HG02970 (cell line): ENCODE measurements around the gene SPRN.

Source experiments
- ATAC-seq: cut with Tn5 transposase; IDR thresholded peaks from one replicate; pipeline ENCODE4 v1.9.1; 2021; ENCODE audit warnings: mild to moderate bottlenecking, moderate library complexity, moderate number of reproducible peaks; ENCODE audit not compliant: unreplicated experiment, low FRiP score

Gene SPRN

DNA sequence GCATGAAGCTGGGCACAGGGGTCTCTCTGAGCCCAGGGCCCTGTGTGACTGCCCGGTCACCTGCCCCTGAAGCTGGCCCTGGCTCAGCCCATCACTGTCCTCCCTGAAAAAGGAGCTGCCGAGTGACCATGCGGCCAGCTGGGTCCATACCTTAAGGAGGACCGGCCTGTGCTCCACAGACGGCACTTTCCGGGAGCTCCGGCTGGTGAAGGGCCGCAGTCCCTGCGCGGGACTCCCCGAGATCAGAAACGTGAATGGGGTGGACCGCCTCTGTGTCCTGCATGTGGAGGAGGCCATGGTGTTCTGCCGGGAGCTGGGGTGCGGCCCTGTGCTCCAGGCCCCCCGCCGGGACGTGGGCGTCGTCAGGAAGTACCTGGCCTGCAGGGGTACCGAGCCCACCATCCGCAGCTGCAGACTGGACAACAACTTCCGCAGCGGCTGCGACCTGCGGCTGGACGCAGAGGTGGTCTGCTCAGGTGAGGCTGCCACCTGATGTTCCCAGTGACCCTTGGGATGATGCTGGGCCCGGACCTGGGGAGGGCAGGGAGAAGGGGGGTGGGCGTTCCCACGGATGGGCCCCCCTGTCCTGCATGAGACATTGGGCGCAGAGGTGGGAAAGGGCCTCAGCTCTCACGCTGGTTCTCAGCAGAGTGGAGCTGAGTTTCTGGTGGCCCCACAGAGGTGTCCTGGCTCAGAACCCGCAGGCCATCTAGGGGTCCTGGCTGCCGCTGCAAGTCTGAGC, 32.8 kb upstream of the SPRN start:
- ATAC-seq, result no peak

GRCh38 chr10:133456041-133456951, 31.9 kb upstream of the SPRN start:
- ATAC-seq, result no peak

GRCh38 chr10:133455611-133456031, 31.2 kb upstream of the SPRN start:
- no peak for ATAC-seq

- ATAC-seq, result no peak
These were observed 30.8 kb upstream of the SPRN start for GRCh38 chr10:133455196-133455595.

- no peak for ATAC-seq
These were observed 29.9 kb upstream of the SPRN start for GRCh38 chr10:133454204-133454893.

DNA sequence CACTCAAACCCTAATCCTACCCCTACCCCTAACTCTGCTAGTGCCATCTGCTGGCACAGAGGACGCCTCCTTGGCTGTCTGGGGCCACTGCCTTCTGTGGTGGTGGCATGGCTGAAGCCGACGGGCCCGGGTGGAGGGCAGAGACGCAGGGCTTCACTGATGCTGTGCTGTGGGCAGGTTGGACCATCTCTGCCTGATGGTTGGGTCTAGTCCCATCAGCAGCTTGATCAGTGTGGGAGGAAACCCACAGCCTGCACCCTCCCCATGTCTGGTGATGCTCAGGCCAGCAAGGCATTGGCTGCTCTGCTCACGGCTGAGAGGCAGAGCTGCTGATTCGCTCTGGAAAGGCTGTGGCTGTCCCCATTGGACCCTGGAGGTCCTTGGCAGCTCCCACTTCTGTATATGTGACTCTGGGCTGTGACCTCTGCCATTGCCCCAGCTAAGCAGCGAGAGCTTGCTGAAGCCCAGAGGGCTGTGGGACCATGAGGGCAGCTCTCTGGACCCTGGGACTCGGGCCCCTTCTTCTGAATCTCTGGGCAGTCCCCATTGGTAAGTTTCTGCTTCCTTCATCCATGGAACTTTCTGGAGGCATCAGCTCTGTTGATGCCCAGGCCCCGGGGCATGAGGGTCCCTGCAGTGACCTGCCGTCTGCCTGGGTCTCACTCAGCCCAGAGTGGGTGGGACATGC, 29.2 kb upstream of the SPRN start, which contains the start of gene SCART1:
Gene SCART1, plus strand, starts transcription at position 430 of the 688 bp plus-strand sequence. Its CDS starts 53 bp downstream, at position 483.
- no peak for ATAC-seq

DNA sequence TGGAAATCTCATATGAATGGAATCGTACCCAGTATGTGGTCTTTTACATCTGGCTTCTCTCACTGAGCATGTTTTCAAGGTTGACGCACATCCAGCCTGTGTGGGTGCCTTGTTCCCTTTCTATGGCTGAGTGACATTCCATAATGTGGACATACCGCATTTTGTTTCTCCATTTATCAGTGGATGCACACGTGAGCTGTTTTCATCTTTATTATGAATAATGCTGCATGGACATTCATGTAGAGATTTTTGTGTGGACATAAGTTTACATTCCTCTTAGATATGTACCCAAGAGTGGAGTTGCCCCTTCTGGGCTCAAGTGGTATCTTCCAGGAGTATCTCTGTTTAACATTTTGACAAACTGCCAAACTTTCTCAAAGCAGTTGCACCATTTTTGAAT, 28.0 kb upstream of the SPRN start:
- no peak for ATAC-seq

- no peak for ATAC-seq
These were observed 26.9 kb upstream of the SPRN start for GRCh38 chr10:133451346-133451745.

DNA sequence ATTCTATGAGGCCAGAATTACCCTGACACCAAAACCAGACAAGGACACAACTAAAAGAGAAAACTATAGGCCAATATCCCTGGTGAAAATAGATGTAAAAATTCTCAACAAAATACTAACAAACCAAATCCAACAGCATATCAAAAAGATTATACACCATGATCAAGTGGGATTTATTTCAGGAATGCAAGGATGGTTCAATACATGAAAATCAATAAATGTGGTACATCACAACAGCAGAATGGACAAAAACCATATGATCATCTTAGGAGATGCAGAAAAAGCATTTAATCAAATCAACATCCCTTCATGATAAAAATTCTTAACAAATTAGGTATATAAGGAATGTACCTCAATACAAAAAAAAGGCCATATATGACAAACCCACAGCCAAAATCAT, 23.7 kb upstream of the SPRN start:
- no peak for ATAC-seq

GRCh38 chr10:133446979-133447378, 22.6 kb upstream of the SPRN start:
- no peak for ATAC-seq

GRCh38 chr10:133445751-133446708, 21.6 kb upstream of the SPRN start:
- no peak for ATAC-seq

DNA sequence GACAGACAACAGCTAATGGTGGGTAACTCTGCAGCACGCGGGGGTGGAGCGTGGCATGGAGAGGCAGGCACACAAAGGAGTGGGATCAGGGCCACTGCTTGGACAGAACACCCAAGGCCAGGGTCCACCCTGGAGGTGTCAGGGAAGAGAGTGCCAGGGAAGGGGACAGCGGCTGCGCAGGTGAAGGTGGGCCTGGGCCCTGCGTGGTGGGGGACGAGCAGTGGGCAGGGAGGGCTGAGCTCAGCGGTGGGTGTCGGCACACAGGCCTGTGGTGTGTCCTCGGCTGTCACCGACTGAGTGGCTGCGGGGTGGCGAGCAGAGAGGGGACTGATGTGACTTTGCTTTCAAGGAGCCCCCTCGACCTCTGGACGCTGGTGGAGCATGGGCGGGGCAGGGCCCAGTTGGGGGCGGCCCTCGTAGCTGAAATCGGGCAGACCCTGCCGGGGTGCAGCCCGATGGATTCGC, 20.9 kb upstream of the SPRN start:
- ATAC-seq, result no peak

- no peak for ATAC-seq
These were observed 20.2 kb upstream of the SPRN start for GRCh38 chr10:133444342-133445267.

DNA sequence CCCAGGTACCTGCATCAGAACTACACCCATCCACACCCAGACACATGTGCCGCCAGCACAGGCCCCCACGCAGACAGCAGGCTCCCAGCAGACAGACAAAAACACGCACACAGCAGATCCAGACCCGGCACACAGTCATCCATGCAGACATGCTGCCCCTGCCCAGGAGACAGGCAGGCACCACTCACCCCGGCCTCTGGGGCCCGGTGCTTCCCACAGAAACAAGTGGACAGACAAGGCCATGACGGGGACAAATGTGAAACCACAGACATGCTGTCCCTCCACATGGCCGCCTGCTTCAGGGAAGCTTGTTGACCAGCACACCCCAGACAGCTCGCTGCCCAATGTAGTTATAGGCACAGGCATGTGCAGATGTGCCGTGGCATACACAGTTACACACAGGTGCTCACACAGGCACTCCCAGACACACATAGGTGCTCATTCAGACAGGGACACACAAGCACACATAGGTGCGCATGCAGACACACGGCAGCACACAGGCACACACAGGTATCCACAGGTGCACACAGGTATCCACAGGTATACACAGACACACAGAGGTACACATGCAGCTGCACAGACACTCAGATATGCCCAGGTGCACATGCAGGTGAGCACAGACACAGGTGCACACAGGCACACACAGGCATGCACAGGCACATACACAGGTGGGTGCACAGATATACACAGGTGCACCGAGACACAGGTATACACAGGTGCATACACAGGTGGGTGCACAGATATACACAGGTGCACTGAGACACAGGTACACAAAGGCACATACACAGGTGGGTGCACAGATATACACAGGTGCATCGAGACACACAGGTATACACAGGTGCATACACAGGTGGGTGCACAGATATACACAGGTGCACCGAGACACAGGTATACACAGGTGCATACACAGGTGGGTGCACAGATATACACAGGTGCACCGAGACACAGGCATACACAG, 18.8 kb upstream of the SPRN start:
- no peak for ATAC-seq

GRCh38 chr10:133442191-133442966, 18.0 kb upstream of the SPRN start:
- no peak for ATAC-seq

DNA sequence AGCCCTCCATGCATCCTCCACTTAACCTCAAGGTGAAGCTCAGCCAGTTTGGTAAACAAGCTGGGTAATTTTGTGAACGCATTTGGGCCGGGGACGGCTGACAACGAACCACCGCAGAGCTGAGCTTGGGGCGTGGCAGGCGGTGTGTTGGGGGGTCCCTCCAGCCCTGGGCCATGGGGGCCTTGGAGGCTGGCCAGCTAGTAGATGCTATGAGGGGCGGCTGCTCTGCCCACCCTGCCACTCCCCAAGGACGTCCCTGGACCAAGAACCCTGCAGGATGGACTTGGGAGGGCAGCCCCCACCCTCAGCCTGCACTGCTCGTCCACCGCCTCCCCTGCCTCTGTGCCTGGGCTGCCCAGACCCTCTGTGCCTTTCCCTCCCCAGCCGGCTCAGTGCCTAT, 17.4 kb upstream of the SPRN start:
- no peak for ATAC-seq
